Endothelial cell of umbilical vein (primary cell): ENCODE measurements around the gene VPS4A. TPM values are rescaled to one million over a fixed set of nuclear protein-coding genes. Genes with fewer than 3 reads are reported as not detected.

Source experiments
- BruUV-seq: library from RNA; stranded (reverse); fragments of 400-500 nt; replicated peaks from 2 replicates; lab custom pipeline; 2021; lab: Mats Ljungman, UMichigan
- CTCF ChIA-PET: fragments of 300-600, 350-600 bp; sonication (Branson Sonifier 250); formaldehyde crosslinking; loops from one replicate; lab custom pipeline; 2021; ENCODE audit warnings: antibody characterized with exemption, inconsistent platforms; lab: Charles Lee
- POLR2A ChIA-PET: fragments of 300-600, 350-600 bp; sonication (Branson Sonifier 250); formaldehyde crosslinking; loops from one replicate; lab custom pipeline; 2021; ENCODE audit warnings: antibody characterized with exemption, inconsistent platforms; lab: Charles Lee
- DNase-seq: peaks from one replicate; pipeline ENCODE4 v3.0.0-alpha.2; 2011; ENCODE audit warnings: low read depth, low spot score
- FAIRE-seq: peaks from 2 replicates; lab custom pipeline; 2011; peaks lifted over from hg19 to GRCh38; lab: Jason Lieb, UNC
- H2AFZ ChIP-seq: 2 replicates; pipeline ENCODE4 v1.6.0; 2012; ENCODE audit warnings: low read depth, low read length, control low read depth, inconsistent platforms
- H3K27ac ChIP-seq: 2 replicates; pipeline ENCODE4 v1.5.1; 2011; ENCODE audit warnings: low read depth, mild to moderate bottlenecking, control low read depth, low read length, moderate library complexity; ENCODE audit not compliant: insufficient read depth
- H3K27me3 ChIP-seq, 2 experiments: 2 replicates each; pipeline versions ENCODE4 v1.6.0 to v1.6.1; 2011; ENCODE audit warnings: low read length in 2 of 2, mixed read lengths in 1 of 2; ENCODE audit not compliant: control insufficient read depth in 2 of 2, insufficient read depth in 2 of 2
- H3K36me3 ChIP-seq, 2 experiments: 2 replicates in 1 of 2; 3 replicates in 1 of 2; pipeline ENCODE4 v1.5.1; 2011; ENCODE audit warnings: low read length in 2 of 2, mild to moderate bottlenecking in 1 of 2, moderate library complexity in 1 of 2; ENCODE audit not compliant: control insufficient read depth in 2 of 2, insufficient read depth in 2 of 2; ENCODE audit errors: extremely low read depth in 1 of 2
- H3K4me1 ChIP-seq: 3 replicates; pipeline ENCODE4 v1.5.1; 2011; ENCODE audit warnings: mild to moderate bottlenecking, low read length; ENCODE audit not compliant: control insufficient read depth, insufficient read depth; ENCODE audit errors: extremely low read depth
- H3K4me2 ChIP-seq: 2 replicates; pipeline ENCODE4 v1.6.1; 2011; ENCODE audit warnings: low read length, control low read depth, mixed read lengths; ENCODE audit not compliant: insufficient read depth
- H3K4me3 ChIP-seq, 3 experiments: fragments of 200-600 bp in 1 of 3; sonication (generic), shearing (Covaris generic) in 1 of 3; replicated peaks in 1 of 3; 2 replicates each; pipeline ENCODE4 v1.5.1; 2011 to 2016; ENCODE audit warnings: control low read depth in 3 of 3, low read length in 3 of 3, mild to moderate bottlenecking in 2 of 3, inconsistent platforms in 1 of 3, low read depth in 1 of 3, moderate library complexity in 1 of 3; ENCODE audit not compliant: insufficient read depth in 1 of 3
- H3K79me2 ChIP-seq: 2 replicates; pipeline ENCODE4 v1.6.0; 2012; ENCODE audit warnings: low read length, inconsistent platforms; ENCODE audit not compliant: control insufficient read depth, insufficient read depth
- H3K9ac ChIP-seq: replicated peaks from 2 replicates; pipeline ENCODE3; 2011; ENCODE audit warnings: low read length, control low read depth; ENCODE audit not compliant: insufficient read depth; ENCODE audit errors: extremely low read depth
- H3K9me1 ChIP-seq: replicated peaks from 3 replicates; pipeline ENCODE4 v1.6.0; 2011; ENCODE audit warnings: mild to moderate bottlenecking, low read length; ENCODE audit not compliant: control insufficient read depth, insufficient read depth; ENCODE audit errors: extremely low read depth
- H3K9me3 ChIP-seq: replicated peaks from 2 replicates; pipeline ENCODE4 v1.5.1; 2012; ENCODE audit warnings: low read length, inconsistent platforms; ENCODE audit not compliant: control insufficient read depth, insufficient read depth
- H4K20me1 ChIP-seq: replicated peaks from 2 replicates; pipeline ENCODE3; 2011; ENCODE audit warnings: mild to moderate bottlenecking, low read length; ENCODE audit not compliant: control insufficient read depth, insufficient read depth; ENCODE audit errors: extremely low read depth
- CTCF ChIP-seq, 2 donors: IDR thresholded peaks; 1 replicate in 1 of 2; 2 replicates in 1 of 2; pipeline ENCODE4 v1.5.1; 2011; ENCODE audit warnings: low read length in 2 of 2, mild to moderate bottlenecking in 2 of 2, moderate library complexity in 2 of 2, control low read depth in 1 of 2, inconsistent platforms in 1 of 2, low read depth in 1 of 2; ENCODE audit not compliant: insufficient read depth in 1 of 2; ENCODE audit errors: extremely low read depth in 1 of 2
- EZH2 ChIP-seq: IDR thresholded peaks from 2 replicates; pipeline ENCODE4 v1.6.1; 2012; ENCODE audit warnings: borderline replicate concordance, low read depth, mild to moderate bottlenecking, moderate library complexity, low read length, inconsistent platforms; ENCODE audit not compliant: severe bottlenecking
- FOS ChIP-seq: IDR thresholded peaks from 2 replicates; pipeline ENCODE4 v1.6.1; 2011; ENCODE audit warnings: mild to moderate bottlenecking, low read length, moderate library complexity, borderline replicate concordance; ENCODE audit not compliant: insufficient read depth
- GATA2 ChIP-seq: IDR thresholded peaks from 2 replicates; pipeline ENCODE4 v1.7.0; 2011; ENCODE audit warnings: low read depth, mild to moderate bottlenecking, moderate library complexity, mixed read lengths, low read length; ENCODE audit not compliant: insufficient read length, insufficient read depth
- JUN ChIP-seq: IDR thresholded peaks from 2 replicates; pipeline ENCODE4 v1.6.1; 2011; ENCODE audit warnings: borderline replicate concordance, low read depth; ENCODE audit not compliant: insufficient read length, insufficient read depth
- MAX ChIP-seq: IDR thresholded peaks from 2 replicates; pipeline ENCODE4 v1.6.1; 2011; ENCODE audit not compliant: insufficient read depth, insufficient read length
- MYC ChIP-seq: IDR thresholded peaks from one replicate; pipeline ENCODE4 v1.6.1; 2011; ENCODE audit warnings: mild to moderate bottlenecking, low read depth, low read length
- POLR2A ChIP-seq: IDR thresholded peaks from 2 replicates; pipeline ENCODE4 v1.6.1; 2012; ENCODE audit warnings: low read depth, mild to moderate bottlenecking, control low read depth, low read length
- POLR2AphosphoS5 ChIP-seq: IDR thresholded peaks from 2 replicates; pipeline ENCODE4 v1.6.1; 2012; ENCODE audit warnings: low read depth, mild to moderate bottlenecking, control low read depth, low read length, moderate library complexity; ENCODE audit not compliant: insufficient read depth
- dilution Hi-C: fragments of 300-500 bp; cut with MboI; formaldehyde crosslinking; loops from one replicate; pipeline ENCODE4 v1.15.0; 2019; ENCODE audit warnings: low sequenced_read_pairs; ENCODE audit not compliant: extremely low pct_ligation_motif_present
- intact Hi-C: fragments of 100-400 bp; cut with micrococcal nuclease; formaldehyde crosslinking; loops from one replicate; pipeline ENCODE4 v1.10.0; 2022
- polyA plus RNA-seq, 4 experiments: library from polyadenylated mRNA; depleted of rRNA in 3 of 4; stranded (reverse) in 3 of 4; unstranded in 1 of 4; fragments of >200 nt; gene quantifications; 2 replicates each; pipeline versions ENCODE4 v1.2.1 to v1.2.3, GENCODE V29; 2011 to 2012; ENCODE audit warnings: missing spikeins in 1 of 4
- total RNA-seq: library from RNA; stranded (reverse); gene quantifications from 2 replicates; pipeline ENCODE4 v1.2.3, GENCODE V29; 2021

Gene VPS4A
- total and polyA plus RNA-seq, 2 donors (not counting 3 experiments of a cell fraction or from before 2014, with no cell fraction given), result 22.3 to 34.8 TPM

- no peak overlapping the region for H3K27ac ChIP-seq
- dilution Hi-C loops (no loop called here), intact Hi-C loops (no loop called here)
- FAIRE-seq, result no peak
- H3K4me2 ChIP-seq, result no peak overlapping the region
- POLR2A ChIA-PET, result interaction anchor here (0.7 kb wide), 1 partner anchor 543 kb away, joined by 3 read pairs; no protein-coding TSS in a partner anchor
- no TSS peak for BruUV-seq
- no peak overlapping the region for H3K4me3 ChIP-seq
- TF ChIP-seq POLR2A, result peak; percentile 36
- TF ChIP-seq GATA2, result no peak
- TF ChIP-seq EZH2, result no peak
- no peak for TF ChIP-seq MYC
- H4K20me1 ChIP-seq, result no peaks in the 10 kb centered on the region
- no peak for DNase-seq
- no peak overlapping the region for H2AFZ ChIP-seq
- no peaks in the 10 kb centered on the region for H3K9me1 ChIP-seq
- H3K36me3 ChIP-seq, result peaks cover 16 to 41% of the 10 kb centered on the region in 2 experiments
- no peaks in the 10 kb centered on the region for H3K9me3 ChIP-seq
- no peak overlapping the region for H3K9ac ChIP-seq
- peaks cover 43% of the 10 kb centered on the region for H3K79me2 ChIP-seq
- no peaks in the 10 kb centered on the region for H3K27me3 ChIP-seq
- CTCF ChIA-PET, result no interaction called here
- H3K4me1 ChIP-seq, result peaks cover 10% of the 10 kb centered on the region
Observed at GRCh38 chr16:69324013-69324531, 12.9 kb downstream of the VPS4A start.

GRCh38 chr16:69324585-69325253 lies 13.6 kb downstream of the VPS4A start:
- Histone ChIP-seq H3K27ac (no peak overlapping the region), H3K36me3 (peaks cover 14 to 34% of the 10 kb centered on the region in 2 experiments), H3K27me3 (no peaks in the 10 kb centered on the region), H3K9me1 (no peaks in the 10 kb centered on the region), H4K20me1 (no peaks in the 10 kb centered on the region), H2AFZ (no peak overlapping the region), H3K9me3 (no peaks in the 10 kb centered on the region), H3K9ac (no peak overlapping the region), H3K4me2 (no peak overlapping the region), H3K79me2 (peaks cover 49% of the 10 kb centered on the region), H3K4me3 (no peak overlapping the region), H3K4me1 (peaks cover 16% of the 10 kb centered on the region)
- DNase-seq (no peak), FAIRE-seq (no peak)
- POLR2A ChIA-PET, result interaction anchor here (0.7 kb wide), 1 partner anchor 543 kb away, joined by 3 read pairs; no protein-coding TSS in a partner anchor
- TSS peak; percentile 49 for BruUV-seq
- intact Hi-C loops, result no loop called here
- TF ChIP-seq POLR2A, result no peak
- TF ChIP-seq JUN, result no peak
- no peak for TF ChIP-seq EZH2
- no peak for TF ChIP-seq CTCF (IDR thresholded peaks at IDR 0.05; ENCODE audit: extremely low read depth in 1 of 2, insufficient read depth in 1 of 2, low read depth in 1 of 2, low read length in 2 of 2)
- no peak for TF ChIP-seq GATA2
- no peak for TF ChIP-seq POLR2AphosphoS5
- no peak for TF ChIP-seq FOS
- TF ChIP-seq MYC, result no peak
- TF ChIP-seq MAX, result no peak
- dilution Hi-C loops, result no loop called here
- CTCF ChIA-PET, result no interaction called here
